D721Med (cell line): ENCODE data around the gene SERP2.

Experiments used
- DNase-seq: peaks from one replicate; pipeline ENCODE4 v3.0.0; 2011; ENCODE audit warnings: low spot score; ENCODE audit not compliant: insufficient read length
- FAIRE-seq: peaks from 2 replicates; lab custom pipeline; 2011; peaks lifted over from hg19 to GRCh38; lab: Jason Lieb, UNC
- TF ChIP-seq, protein P1 (sequence below): IDR thresholded peaks from 2 replicates; pipeline ENCODE4 v1.5.1; 2012; ENCODE audit warnings: mild to moderate bottlenecking, control low read depth; ENCODE audit not compliant: insufficient read depth; ENCODE audit errors: missing control alignments

The SERP2 gene

DNA sequence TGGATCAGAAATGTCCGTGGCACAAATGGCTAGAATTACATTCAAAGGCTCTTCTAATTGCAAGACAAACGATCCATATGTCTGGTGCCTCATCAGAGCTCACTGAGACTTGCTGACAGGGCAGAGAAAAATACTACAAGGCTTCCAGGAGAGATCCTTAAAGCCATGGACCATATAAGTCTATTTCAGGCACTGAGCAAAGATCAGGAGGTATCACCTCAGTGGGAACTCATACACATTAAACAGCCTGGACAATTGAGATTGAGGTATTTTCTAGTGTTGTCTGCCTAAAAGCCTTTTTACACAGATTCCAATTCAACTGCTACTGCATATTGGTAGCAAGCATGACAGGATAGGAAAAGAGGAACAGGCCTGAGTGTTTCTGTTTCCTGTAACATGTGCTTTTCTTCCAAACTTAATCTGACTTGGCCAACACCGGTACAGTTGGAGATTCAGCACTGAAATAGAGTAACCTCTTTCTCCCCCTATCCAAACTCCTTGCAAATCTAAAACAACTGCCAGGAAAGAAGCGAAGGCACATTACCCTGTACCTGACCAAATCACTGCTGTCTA, 65.9 kb downstream of the SERP2 start:
- no peak for FAIRE-seq
- TF ChIP-seq, protein P1, sequence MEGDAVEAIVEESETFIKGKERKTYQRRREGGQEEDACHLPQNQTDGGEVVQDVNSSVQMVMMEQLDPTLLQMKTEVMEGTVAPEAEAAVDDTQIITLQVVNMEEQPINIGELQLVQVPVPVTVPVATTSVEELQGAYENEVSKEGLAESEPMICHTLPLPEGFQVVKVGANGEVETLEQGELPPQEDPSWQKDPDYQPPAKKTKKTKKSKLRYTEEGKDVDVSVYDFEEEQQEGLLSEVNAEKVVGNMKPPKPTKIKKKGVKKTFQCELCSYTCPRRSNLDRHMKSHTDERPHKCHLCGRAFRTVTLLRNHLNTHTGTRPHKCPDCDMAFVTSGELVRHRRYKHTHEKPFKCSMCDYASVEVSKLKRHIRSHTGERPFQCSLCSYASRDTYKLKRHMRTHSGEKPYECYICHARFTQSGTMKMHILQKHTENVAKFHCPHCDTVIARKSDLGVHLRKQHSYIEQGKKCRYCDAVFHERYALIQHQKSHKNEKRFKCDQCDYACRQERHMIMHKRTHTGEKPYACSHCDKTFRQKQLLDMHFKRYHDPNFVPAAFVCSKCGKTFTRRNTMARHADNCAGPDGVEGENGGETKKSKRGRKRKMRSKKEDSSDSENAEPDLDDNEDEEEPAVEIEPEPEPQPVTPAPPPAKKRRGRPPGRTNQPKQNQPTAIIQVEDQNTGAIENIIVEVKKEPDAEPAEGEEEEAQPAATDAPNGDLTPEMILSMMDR: no peak
- no peak for DNase-seq

DNA sequence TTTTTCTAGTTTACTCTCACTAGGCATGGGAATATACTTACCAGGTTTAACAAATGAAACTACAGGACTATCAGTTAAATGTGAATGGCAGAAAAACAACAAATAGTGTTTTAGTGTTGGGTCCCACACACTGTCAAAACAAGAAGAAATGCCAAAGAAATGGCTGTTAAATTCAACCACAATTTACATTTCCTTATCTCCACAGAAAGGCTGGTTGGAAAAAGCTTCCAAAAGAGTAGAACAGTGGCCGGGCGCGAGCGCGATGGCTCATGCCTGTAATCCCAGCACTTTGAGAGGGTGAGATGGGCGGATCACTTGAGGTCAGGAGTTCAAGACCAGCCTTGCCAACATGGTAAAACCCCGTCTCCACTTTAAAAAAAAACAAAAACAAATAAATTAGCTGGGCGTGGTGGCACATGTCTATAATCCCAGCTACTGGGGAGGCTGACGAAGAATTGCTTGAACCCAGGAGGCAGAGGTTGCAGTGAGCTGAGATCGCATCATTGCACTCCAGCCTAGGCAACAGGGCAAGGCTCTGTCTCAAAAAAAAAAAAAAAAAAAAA, 66.5 kb downstream of the SERP2 start:
- FAIRE-seq: no peak
- no peak for DNase-seq
- TF ChIP-seq, protein P1: no peak
